Left lung (tissue), 10 donors: ENCODE data around the gene TM4SF1. TPM values are rescaled to one million over a fixed set of nuclear protein-coding genes. Genes with fewer than 3 reads are reported as not detected.

Source experiments
- ATAC-seq: fragments of 200-7000 bp; cut with Tn5 transposase; one replicate; pipeline ENCODE4 v1.9.1; 2020; ENCODE audit warnings: moderate library complexity
- DNase-seq, 4 donors: peaks; one replicate each; pipeline ENCODE4 v3.0.0-alpha.2; 2013 to 2020
- H3K27ac ChIP-seq, 2 donors: fragments of 200-600 bp; sonication (generic) in 1 of 2; one replicate each; pipeline versions ENCODE4 v1.5.0 to v1.8.0; 2020 to 2021
- H3K27me3 ChIP-seq, 2 donors: fragments of 200-600 bp; sonication (generic) in 1 of 2; one replicate each; pipeline versions ENCODE4 v1.5.0 to v1.8.0; 2020 to 2021
- H3K36me3 ChIP-seq, 2 donors: fragments of 200-600 bp; sonication (generic) in 1 of 2; one replicate each; pipeline versions ENCODE4 v1.5.0 to v1.8.0; 2020 to 2021
- H3K4me1 ChIP-seq, 2 donors: fragments of 200-600 bp; one replicate each; pipeline ENCODE4 v1.8.0; 2021
- H3K4me3 ChIP-seq, 2 donors: fragments of 200-600 bp; sonication (generic) in 1 of 2; one replicate each; pipeline versions ENCODE4 v1.5.0 to v1.8.0; 2020 to 2021; ENCODE audit warnings: mild to moderate bottlenecking in 1 of 2
- H3K9me3 ChIP-seq, 2 donors: fragments of 200-600 bp; sonication (generic) in 1 of 2; one replicate each; pipeline versions ENCODE4 v1.5.0 to v1.8.0; 2020 to 2021
- CTCF ChIP-seq, 2 donors: fragments of 200-600 bp; sonication (generic) in 1 of 2; IDR thresholded peaks; one replicate each; pipeline versions ENCODE4 v1.5.0 to v1.8.0; 2021; ENCODE audit warnings: antibody characterized with exemption in 2 of 2
- intact Hi-C, 2 donors: fragments of 100-400 bp; cut with DNase I; formaldehyde crosslinking; loops; one replicate each; pipeline versions ENCODE4 v1.11.2 to v1.14.2; 2022
- polyA plus RNA-seq, 6 donors: library from polyadenylated mRNA; unstranded; fragments of 120-200 nt; gene quantifications; one replicate each; pipeline ENCODE4 v1.2.1, GENCODE V29; 2013; ENCODE audit not compliant: insufficient read length in 6 of 6
- total RNA-seq, 2 donors: library from RNA; stranded (reverse); fragmentation: NEBNext Ultra II Directional; extraction: Animal tissue kit (Norgen Biotek cat#: 25700); gene quantifications; one replicate each; pipeline ENCODE4 v1.2.1, GENCODE V29; 2021
- donor health status: DM: no; HTN: yes; CAD: no.
- donor health status: DM: no; HTN: no; CAD: no.

The TM4SF1 gene
- total and polyA plus RNA-seq, 8 donors = 74.1 to 283 (median 109) TPM

GRCh38 chr3:149402481-149402880 lies 25.0 kb upstream of the TM4SF1 start:
- Histone ChIP-seq H3K4me1 (peaks cover 0 to 18% of the 10 kb centered on the region in 2 donors), H3K27me3 (no peaks in the 10 kb centered on the region), H3K9me3 (no peaks in the 10 kb centered on the region), H3K27ac (peak overlapping the region; percentile 70 to 77), H3K36me3 (no peaks in the 10 kb centered on the region), H3K4me3 (no peak overlapping the region)
- no peak for TF ChIP-seq CTCF (IDR thresholded peaks at IDR 0.05)
- intact Hi-C loops = no loop called here
- no peak for DNase-seq
- peak; percentile 36 for ATAC-seq

- Histone ChIP-seq H3K36me3 (no peaks in the 10 kb centered on the region), H3K27ac (peak overlapping the region; percentile 70 to 77), H3K9me3 (no peaks in the 10 kb centered on the region), H3K4me3 (no peak overlapping the region), H3K4me1 (peaks cover 0 to 18% of the 10 kb centered on the region in 2 donors), H3K27me3 (no peaks in the 10 kb centered on the region)
- TF ChIP-seq CTCF (IDR thresholded peaks at IDR 0.05) = no peak
- ATAC-seq (peak; percentile 74), DNase-seq (no peak)
- intact Hi-C loops = no loop called here
These were observed 24.5 kb upstream of the TM4SF1 start for GRCh38 chr3:149401926-149402310.

- H3K27ac ChIP-seq = peak overlapping the region; percentile 70 to 84
- intact Hi-C loops = no loop called here
These were observed 23.9 kb upstream of the TM4SF1 start for GRCh38 chr3:149401212-149401925.

GRCh38 chr3:149400645-149401044 lies 23.2 kb upstream of the TM4SF1 start:
- intact Hi-C loops = no loop called here
- peak overlapping the region; percentile 70 to 84 for H3K27ac ChIP-seq

More at GRCh38 chr3:149401212-149401925, 23.9 kb upstream of the TM4SF1 start:
- Histone ChIP-seq H3K27me3 (no peaks in the 10 kb centered on the region), H3K4me3 (no peak overlapping the region), H3K36me3 (no peaks in the 10 kb centered on the region), H3K9me3 (no peaks in the 10 kb centered on the region), H3K4me1 (peaks cover 0 to 18% of the 10 kb centered on the region in 2 donors)
- TF ChIP-seq CTCF (IDR thresholded peaks at IDR 0.05) = no peak
- DNase-seq = peak in 1 of 4 donors; percentile 47
- peak; percentile 83 for ATAC-seq

More at GRCh38 chr3:149400645-149401044, 23.2 kb upstream of the TM4SF1 start:
- ATAC-seq (no peak), DNase-seq (no peak)
- no peaks in the 10 kb centered on the region for H3K9me3 ChIP-seq
- no peak overlapping the region for H3K4me3 ChIP-seq
- H3K27me3 ChIP-seq = no peaks in the 10 kb centered on the region
- TF ChIP-seq CTCF (IDR thresholded peaks at IDR 0.05) = no peak
- peaks cover 5 to 18% of the 10 kb centered on the region in 2 donors for H3K4me1 ChIP-seq
- no peaks in the 10 kb centered on the region for H3K36me3 ChIP-seq
